T-cell (primary cell): ENCODE results near the gene B4GALNT4. TPM values are rescaled to one million over a fixed set of nuclear protein-coding genes. Genes with fewer than 3 reads are reported as not detected.

Source experiments
- ATAC-seq, 4 experiments: fragments of 200-7000 bp in 3 of 4; fragments of 150-1000 bp in 1 of 4; cut with Tn5 transposase; replicated peaks in 1 of 4; 1 replicate in 3 of 4; 2 replicates in 1 of 4; pipeline ENCODE4 v1.10.0; 2021; ENCODE audit warnings: moderate library complexity in 3 of 4, mild to moderate bottlenecking in 2 of 4, moderate number of reproducible peaks in 1 of 4
- CTCF ChIA-PET, 2 donors: fragments of 300-600 bp; sonication (Branson Sonifier 250); formaldehyde crosslinking; loops; one replicate each; lab custom pipeline; 2022; ENCODE audit warnings: antibody characterized with exemption in 2 of 2; lab: Charles Lee
- POLR2A ChIA-PET, 2 donors: fragments of 300-600 bp; sonication (Branson Sonifier 250); formaldehyde crosslinking; loops; one replicate each; lab custom pipeline; 2022; ENCODE audit warnings: antibody characterized with exemption in 2 of 2; lab: Charles Lee
- DNase-seq, 35 experiments: peaks; one replicate each; pipeline versions ENCODE4 v3.0.0 to v3.0.0-alpha.2; 2013 to 2023
- H3K27ac ChIP-seq: one replicate; pipeline ENCODE4 v1.5.1; 2013; ENCODE audit warnings: low read length
- H3K27me3 ChIP-seq, 2 experiments: replicated peaks in 1 of 2; 1 replicate in 1 of 2; 2 replicates in 1 of 2; pipeline versions ENCODE4 v1.6.1 to v1.7.0; 2013; ENCODE audit warnings: low read length in 1 of 2, mixed read lengths in 1 of 2; ENCODE audit not compliant: control insufficient read depth in 2 of 2, insufficient read depth in 2 of 2; ENCODE audit errors: extremely low read depth in 1 of 2
- H3K36me3 ChIP-seq, 2 donors: 1 replicate in 1 of 2; 2 replicates in 1 of 2; pipeline versions ENCODE4 v1.6.1 to v1.7.0; 2013; ENCODE audit warnings: low read length in 1 of 2; ENCODE audit not compliant: control insufficient read depth in 2 of 2, insufficient read depth in 1 of 2; ENCODE audit errors: extremely low read depth in 1 of 2
- H3K4me1 ChIP-seq, 2 experiments: 1 replicate in 1 of 2; 2 replicates in 1 of 2; pipeline versions ENCODE4 v1.6.1 to v1.7.0; 2013; ENCODE audit warnings: low read length in 2 of 2, mixed read lengths in 1 of 2; ENCODE audit not compliant: insufficient read depth in 2 of 2, control insufficient read depth in 1 of 2; ENCODE audit errors: extremely low read depth in 1 of 2
- H3K4me3 ChIP-seq, 2 donors: 1 replicate in 1 of 2; 2 replicates in 1 of 2; pipeline versions ENCODE4 v1.5.1 to v1.7.0; 2013; ENCODE audit warnings: mild to moderate bottlenecking in 2 of 2, low read length in 1 of 2, moderate library complexity in 1 of 2; ENCODE audit not compliant: control insufficient read depth in 1 of 2; ENCODE audit errors: extremely low read depth in 1 of 2
- H3K9me3 ChIP-seq: 2 replicates; pipeline ENCODE4 v1.7.0; 2013
- H3K27ac Mint-ChIP-seq, 2 donors: one replicate each; pipeline ENCODE4 v1.8.0; 2020 to 2021; ENCODE audit warnings: mild to moderate bottlenecking in 2 of 2, mixed read lengths in 2 of 2
- H3K27me3 Mint-ChIP-seq, 2 donors: one replicate each; pipeline ENCODE4 v1.8.0; 2021 to 2022; ENCODE audit warnings: mixed read lengths in 2 of 2
- H3K36me3 Mint-ChIP-seq: one replicate; pipeline ENCODE4 v1.8.0; 2021; ENCODE audit warnings: mixed read lengths
- H3K4me1 Mint-ChIP-seq, 3 donors: one replicate each; pipeline ENCODE4 v1.8.0; 2020 to 2022; ENCODE audit warnings: mixed read lengths in 3 of 3, mild to moderate bottlenecking in 1 of 3
- H3K4me3 Mint-ChIP-seq, 3 donors: one replicate each; pipeline ENCODE4 v1.8.0; 2020 to 2022; ENCODE audit warnings: mild to moderate bottlenecking in 3 of 3, mixed read lengths in 3 of 3, moderate library complexity in 3 of 3
- H3K9me3 Mint-ChIP-seq, 3 donors: one replicate each; pipeline ENCODE4 v1.8.0; 2020 to 2022; ENCODE audit warnings: mixed read lengths in 3 of 3
- WGBS: methylation state at CpG from one replicate; pipeline ENCODE4 v1.1.5; 2013; ENCODE audit warnings: missing lambda C conversion rate; ENCODE audit not compliant: insufficient coverage; 5-methylcytosine and 5-hydroxymethylcytosine counted together
- total RNA-seq, 35 experiments: library from RNA in 6 of 35; stranded (reverse) in 6 of 35; fragments of 120-200 nt in 1 of 35; gene quantifications; one replicate each; pipeline versions ENCODE4 v1.2.1 to v1.2.4 and lab custom pipeline; 2013 to 2026

The B4GALNT4 gene
- total RNA-seq, 5 donors from 2014 or later (not counting 1 experiment from before 2014, with no cell fraction given): 1.7 to 5.6 (median 2.8) TPM

GRCh38 chr11:334264-334994 lies 34.9 kb upstream of the B4GALNT4 start:
- H3K4me1 Mint-ChIP-seq: peaks cover 47 to 56% (median 51%) of the 10 kb centered on the region in 3 donors
- ATAC-seq (no peak), DNase-seq (no peak)
- H3K27me3 Mint-ChIP-seq: no peaks in the 10 kb centered on the region
- H3K4me3 Mint-ChIP-seq: no peak overlapping the region
- POLR2A ChIA-PET: no interaction called here
- Histone ChIP-seq H3K36me3 (no peaks in the 10 kb centered on the region), H3K4me3 (no peak overlapping the region), H3K9me3 (no peaks in the 10 kb centered on the region), H3K4me1 (peaks cover 28 to 43% of the 10 kb centered on the region in 2 experiments), H3K27ac (no peak overlapping the region), H3K27me3 (no peaks in the 10 kb centered on the region)
- CTCF ChIA-PET: no interaction called here
- WGBS: 94% methylated on average over 9 of the region's 25 CpGs
- no peaks in the 10 kb centered on the region for H3K9me3 Mint-ChIP-seq
- H3K27ac Mint-ChIP-seq: no peak overlapping the region
- no peaks in the 10 kb centered on the region for H3K36me3 Mint-ChIP-seq

- POLR2A ChIA-PET: no interaction called here
- DNase-seq (no peak), ATAC-seq (no peak)
- H3K27ac ChIP-seq: no peak overlapping the region
- no peaks in the 10 kb centered on the region for H3K27me3 ChIP-seq
- Mint-ChIP-seq H3K27me3 (peaks cover 0 to 1% of the 10 kb centered on the region in 2 donors), H3K9me3 (no peaks in the 10 kb centered on the region), H3K4me1 (peaks cover 35 to 49% (median 43%) of the 10 kb centered on the region in 3 donors), H3K4me3 (peak overlapping the region in 1 of 3 donors; percentile 12), H3K27ac (peak overlapping the region; percentile 67 to 77), H3K36me3 (no peaks in the 10 kb centered on the region)
- H3K9me3 ChIP-seq: no peaks in the 10 kb centered on the region
- CTCF ChIA-PET: interaction anchor here in 1 of 2 donors (0.5 kb wide), 1 partner anchor 100 kb away, joined by 4 read pairs; no protein-coding TSS in a partner anchor
- WGBS: 90% methylated on average over 2 of the region's 15 CpGs
- no peaks in the 10 kb centered on the region for H3K36me3 ChIP-seq
- H3K4me1 ChIP-seq: peaks cover 22 to 29% of the 10 kb centered on the region in 2 experiments
- H3K4me3 ChIP-seq: no peak overlapping the region
Measured at GRCh38 chr11:335779-336658, 33.3 kb upstream of the B4GALNT4 start.

DNA sequence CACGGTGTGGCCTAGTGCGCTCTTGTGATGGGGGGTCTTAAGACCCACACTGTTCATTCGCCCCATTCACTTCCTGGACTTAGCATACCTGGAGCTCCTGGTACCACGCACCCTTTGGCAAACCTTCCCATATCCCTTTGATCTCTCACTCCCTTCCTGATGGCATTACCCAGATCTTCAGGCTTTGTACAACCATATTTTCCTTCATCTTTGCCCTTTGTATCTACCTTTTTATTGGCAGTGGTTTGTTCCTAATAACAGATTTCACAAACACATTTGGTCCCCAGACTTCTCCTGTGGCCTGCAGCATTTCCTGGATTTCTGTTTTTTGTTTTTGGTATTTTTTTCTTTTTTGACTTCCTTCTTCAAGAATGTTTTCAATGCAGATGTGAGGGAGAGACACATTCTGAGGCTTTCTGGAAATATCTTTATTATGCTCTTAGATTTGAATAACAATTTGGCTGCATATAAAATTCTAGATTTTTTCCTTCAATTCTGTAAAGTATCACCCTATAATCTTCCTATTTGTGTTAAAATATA lies 32.6 kb upstream of the B4GALNT4 start:
- peaks cover 17 to 22% of the 10 kb centered on the region in 2 experiments for H3K4me1 ChIP-seq
- H3K9me3 Mint-ChIP-seq: no peaks in the 10 kb centered on the region
- no peaks in the 10 kb centered on the region for H3K9me3 ChIP-seq
- no peak overlapping the region for H3K27ac ChIP-seq
- WGBS: 90% methylated on average over 2 of the region's 4 CpGs
- H3K27ac Mint-ChIP-seq: peak overlapping the region; percentile 67 to 77
- H3K27me3 Mint-ChIP-seq: peaks cover 0 to 1% of the 10 kb centered on the region in 2 donors
- ChIA-PET POLR2A (no interaction called here), CTCF (no interaction called here)
- DNase-seq (no peak), ATAC-seq (no peak)
- H3K4me3 ChIP-seq: no peak overlapping the region
- H3K4me1 Mint-ChIP-seq: peaks cover 30 to 49% (median 43%) of the 10 kb centered on the region in 3 donors
- H3K27me3 ChIP-seq: no peaks in the 10 kb centered on the region
- no peaks in the 10 kb centered on the region for H3K36me3 ChIP-seq
- no peaks in the 10 kb centered on the region for H3K36me3 Mint-ChIP-seq
- H3K4me3 Mint-ChIP-seq: peak overlapping the region in 1 of 3 donors; percentile 12

DNA sequence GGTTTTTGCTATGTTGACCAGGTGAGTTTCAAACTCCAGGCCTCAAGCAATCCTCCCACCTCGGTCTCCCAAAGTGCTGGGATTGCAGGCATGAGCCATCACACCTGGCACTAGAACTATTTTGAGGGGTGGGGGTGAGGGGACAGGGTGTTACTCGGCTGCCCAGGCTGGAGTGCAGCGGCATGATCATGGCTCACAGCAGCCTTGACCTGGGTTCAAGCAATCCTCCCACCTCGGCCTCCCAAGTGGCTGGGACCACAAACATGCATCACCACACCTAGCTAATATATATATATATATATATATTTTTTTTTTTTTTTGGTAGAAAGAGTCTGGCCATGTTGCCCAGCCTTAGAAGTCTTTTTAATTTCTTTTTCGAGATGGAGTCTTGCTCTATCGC lies 31.6 kb upstream of the B4GALNT4 start:
- POLR2A ChIA-PET: no interaction called here
- no peak overlapping the region for H3K4me3 Mint-ChIP-seq
- H3K9me3 Mint-ChIP-seq: no peaks in the 10 kb centered on the region
- peaks cover 27 to 43% (median 41%) of the 10 kb centered on the region in 3 donors for H3K4me1 Mint-ChIP-seq
- Histone ChIP-seq H3K9me3 (no peaks in the 10 kb centered on the region), H3K4me3 (no peak overlapping the region), H3K27ac (no peak overlapping the region), H3K27me3 (no peaks in the 10 kb centered on the region), H3K4me1 (peaks cover 17% of the 10 kb centered on the region in 2 experiments), H3K36me3 (no peaks in the 10 kb centered on the region)
- ATAC-seq: no peak
- DNase-seq: no peak
- WGBS: 88% methylated on average over 2 of the region's 6 CpGs
- H3K27ac Mint-ChIP-seq: no peak overlapping the region
- H3K27me3 Mint-ChIP-seq: peaks cover 0 to 1% of the 10 kb centered on the region in 2 donors
- H3K36me3 Mint-ChIP-seq: no peaks in the 10 kb centered on the region
- CTCF ChIA-PET: interaction anchor here (0.6 kb wide), 2 partner anchors 20 to 26 kb away, joined by 3 to 5 read pairs; no protein-coding TSS in a partner anchor

GRCh38 chr11:339963-340362 lies 29.3 kb upstream of the B4GALNT4 start:
- no peak for ATAC-seq
- Histone ChIP-seq H3K4me1 (peaks cover 15 to 17% of the 10 kb centered on the region in 2 experiments), H3K27ac (no peak overlapping the region), H3K9me3 (no peaks in the 10 kb centered on the region), H3K4me3 (no peak overlapping the region), H3K27me3 (no peaks in the 10 kb centered on the region), H3K36me3 (no peaks in the 10 kb centered on the region)
- Mint-ChIP-seq H3K4me3 (no peak overlapping the region), H3K27ac (no peak overlapping the region), H3K9me3 (no peaks in the 10 kb centered on the region), H3K4me1 (peaks cover 24 to 38% (median 36%) of the 10 kb centered on the region in 3 donors), H3K36me3 (no peaks in the 10 kb centered on the region), H3K27me3 (peaks cover 0 to 1% of the 10 kb centered on the region in 2 donors)
- WGBS: no CpG with 5 or more reads among the region's 2 CpGs
- ChIA-PET CTCF (interaction anchor here in 1 of 2 donors (0.5 to 1.9 kb wide), 5 partner anchors 10 to 28 kb away, joined by 3 to 10 read pairs (median 4); no protein-coding TSS in a partner anchor), POLR2A (interaction anchor here (0.5 to 0.8 kb wide), 3 partner anchors 9 to 171 kb away, joined by 3 to 7 read pairs (median 3); no protein-coding TSS in a partner anchor)
- no peak for DNase-seq
